ENCODE data around the gene NELL1. TPM values are rescaled to one million over a fixed set of nuclear protein-coding genes. Genes with fewer than 3 reads are reported as not detected.

NELL1 gene
- total RNA-seq, 1 experiment from 2014 or later = not detected

- TF ChIP-seq CTCF (IDR thresholded peaks at IDR 0.05; ENCODE audit: insufficient read depth in 1 of 2, low read depth in 1 of 2, low read length in 1 of 2, severe bottlenecking in 1 of 2, unreplicated experiment in 1 of 2) = no peak
- intact Hi-C loops (cut with micrococcal nuclease; ENCODE audit: unreplicated experiment) = no loop called here
- Mint-ChIP-seq H3K4me3 (ENCODE audit: unreplicated experiment) (no peak overlapping the region), H3K9me3 (ENCODE audit: unreplicated experiment) (no peaks in the 10 kb centered on the region), H3K36me3 (ENCODE audit: insufficient read depth, unreplicated experiment) (no peaks in the 10 kb centered on the region), H3K27me3 (ENCODE audit: insufficient read depth, unreplicated experiment) (peaks cover 4% of the 10 kb centered on the region), H3K27ac (ENCODE audit: unreplicated experiment) (no peak overlapping the region), H3K4me1 (ENCODE audit: low read depth, unreplicated experiment) (no peaks in the 10 kb centered on the region)
- H3K9me3 ChIP-seq = no peaks in the 10 kb centered on the region
- H3K4me3 ChIP-seq (ENCODE audit: low read depth, low read length) = no peak overlapping the region
- ChIA-PET POLR2A (no interaction called here), CTCF (no interaction called here)
- no peaks in the 10 kb centered on the region for H3K36me3 ChIP-seq (ENCODE audit: control insufficient read depth, insufficient read depth, low read length)
- no peak for DNase-seq
- H3K27me3 ChIP-seq (replicated peaks; ENCODE audit: control insufficient read depth, insufficient read depth, low read length) = no peaks in the 10 kb centered on the region
- no peaks in the 10 kb centered on the region for H3K4me1 ChIP-seq
- no TSS peak for BruUV-seq (replicated peaks)
These were observed 217.8 kb downstream of the NELL1 start for GRCh38 chr11:20887137-20887536.

GRCh38 chr11:20894296-20894695 lies 224.9 kb downstream of the NELL1 start:
- no peak overlapping the region for H3K27ac Mint-ChIP-seq (ENCODE audit: unreplicated experiment)
- H3K36me3 ChIP-seq (ENCODE audit: control insufficient read depth, insufficient read depth, low read length) = no peaks in the 10 kb centered on the region
- no peak for DNase-seq
- no peak overlapping the region for H3K4me3 Mint-ChIP-seq (ENCODE audit: unreplicated experiment)
- no peaks in the 10 kb centered on the region for H3K27me3 ChIP-seq (replicated peaks; ENCODE audit: control insufficient read depth, insufficient read depth, low read length)
- intact Hi-C loops (cut with micrococcal nuclease; ENCODE audit: unreplicated experiment) = no loop called here
- no peaks in the 10 kb centered on the region for H3K36me3 Mint-ChIP-seq (ENCODE audit: insufficient read depth, unreplicated experiment)
- H3K9me3 ChIP-seq = no peaks in the 10 kb centered on the region
- TF ChIP-seq CTCF (IDR thresholded peaks at IDR 0.05; ENCODE audit: insufficient read depth in 1 of 2, low read depth in 1 of 2, low read length in 1 of 2, severe bottlenecking in 1 of 2, unreplicated experiment in 1 of 2) = no peak
- H3K27me3 Mint-ChIP-seq (ENCODE audit: insufficient read depth, unreplicated experiment) = no peaks in the 10 kb centered on the region
- peaks cover 10% of the 10 kb centered on the region for H3K9me3 Mint-ChIP-seq (ENCODE audit: unreplicated experiment)
- H3K4me1 Mint-ChIP-seq (ENCODE audit: low read depth, unreplicated experiment) = no peaks in the 10 kb centered on the region
- POLR2A ChIA-PET = no interaction called here
- no TSS peak for BruUV-seq (replicated peaks)
- CTCF ChIA-PET = no interaction called here
- H3K4me3 ChIP-seq (ENCODE audit: low read depth, low read length) = no peak overlapping the region
- no peaks in the 10 kb centered on the region for H3K4me1 ChIP-seq

- BruUV-seq (replicated peaks) = no TSS peak
- CTCF ChIA-PET = no interaction called here
- Mint-ChIP-seq H3K4me3 (ENCODE audit: unreplicated experiment) (no peak overlapping the region), H3K4me1 (ENCODE audit: low read depth, unreplicated experiment) (no peaks in the 10 kb centered on the region), H3K27me3 (ENCODE audit: insufficient read depth, unreplicated experiment) (peaks cover 6% of the 10 kb centered on the region), H3K36me3 (ENCODE audit: insufficient read depth, unreplicated experiment) (no peaks in the 10 kb centered on the region), H3K9me3 (ENCODE audit: unreplicated experiment) (peaks cover 11% of the 10 kb centered on the region), H3K27ac (ENCODE audit: unreplicated experiment) (no peak overlapping the region)
- H3K27me3 ChIP-seq (replicated peaks; ENCODE audit: control insufficient read depth, insufficient read depth, low read length) = no peaks in the 10 kb centered on the region
- H3K4me1 ChIP-seq = no peaks in the 10 kb centered on the region
- no peak for DNase-seq
- intact Hi-C loops (cut with micrococcal nuclease; ENCODE audit: unreplicated experiment) = no loop called here
- H3K4me3 ChIP-seq (ENCODE audit: low read depth, low read length) = no peak overlapping the region
- no peaks in the 10 kb centered on the region for H3K36me3 ChIP-seq (ENCODE audit: control insufficient read depth, insufficient read depth, low read length)
- POLR2A ChIA-PET = no interaction called here
- TF ChIP-seq CTCF (IDR thresholded peaks at IDR 0.05; ENCODE audit: insufficient read depth in 1 of 2, low read depth in 1 of 2, low read length in 1 of 2, severe bottlenecking in 1 of 2, unreplicated experiment in 1 of 2) = no peak
- 0 out of 2 replicates have a peak, but pooled peaks cover 1% of the 10 kb centered on the region for H3K9me3 ChIP-seq
These were observed 240.8 kb downstream of the NELL1 start for GRCh38 chr11:20909995-20910726.

Data from Caco-2 (cell line).